Measurements from ENCODE around the gene PORCN.

Gene PORCN

DNA sequence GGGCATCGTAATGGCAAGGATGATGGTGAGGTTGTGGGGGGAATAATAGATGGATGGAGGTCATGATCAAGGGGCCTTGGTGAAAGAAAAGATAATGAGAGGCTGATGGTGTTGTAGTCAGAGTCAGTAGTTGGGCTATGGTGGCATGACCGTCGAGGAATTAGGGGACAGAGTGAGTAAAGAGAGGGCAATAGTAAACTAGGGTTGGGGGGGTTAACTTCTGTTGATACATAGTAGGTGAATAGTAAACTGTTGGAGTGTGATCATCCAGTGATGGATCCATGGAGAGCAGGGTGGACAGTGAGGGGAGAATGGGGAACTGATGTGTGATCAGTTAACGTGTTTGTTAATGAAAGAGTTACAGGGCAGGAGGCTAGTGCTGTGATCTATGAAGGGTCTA, 31.9 kb upstream of the PORCN start:
- no peak for DNase-seq (ENCODE audit: low read depth)

DNA sequence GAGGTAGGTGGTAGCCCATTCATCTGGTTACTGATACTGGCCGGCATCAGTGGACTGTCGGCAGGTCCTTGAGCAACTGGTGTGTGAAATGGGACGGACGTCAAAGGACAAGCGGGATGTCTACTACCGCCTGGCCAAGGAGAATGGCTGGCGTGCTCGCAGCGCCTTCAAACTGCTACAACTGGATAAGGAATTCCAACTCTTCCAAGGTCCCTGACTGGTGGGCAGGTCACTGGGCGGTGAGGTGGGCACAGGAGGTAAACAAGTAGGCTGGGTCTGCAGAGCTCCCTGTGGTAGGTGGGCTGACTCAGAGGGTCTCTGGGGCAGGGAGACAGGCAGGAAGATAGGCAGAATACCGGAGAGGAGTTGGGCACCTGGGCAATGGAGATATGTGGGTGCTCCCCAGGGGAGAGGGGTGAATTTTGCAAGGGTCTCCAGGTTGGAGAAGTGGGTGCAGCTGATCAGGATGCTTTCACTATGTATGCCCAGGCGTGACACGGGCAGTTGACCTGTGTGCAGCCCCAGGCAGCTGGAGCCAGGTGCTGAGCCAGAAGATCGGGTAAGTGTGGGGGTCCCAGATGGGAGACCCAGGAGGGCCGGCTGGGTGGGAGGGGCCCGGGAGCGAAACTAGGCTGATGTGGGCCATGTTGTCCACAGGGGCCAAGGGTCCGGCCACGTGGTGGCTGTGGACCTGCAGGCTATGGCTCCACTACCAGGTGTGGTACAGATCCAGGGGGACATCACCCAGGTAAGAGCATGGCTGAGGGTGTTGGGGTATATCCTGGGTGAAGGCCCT, 30.6 kb upstream of the PORCN start:
- DNase-seq (ENCODE audit: low read depth): no peak

DNA sequence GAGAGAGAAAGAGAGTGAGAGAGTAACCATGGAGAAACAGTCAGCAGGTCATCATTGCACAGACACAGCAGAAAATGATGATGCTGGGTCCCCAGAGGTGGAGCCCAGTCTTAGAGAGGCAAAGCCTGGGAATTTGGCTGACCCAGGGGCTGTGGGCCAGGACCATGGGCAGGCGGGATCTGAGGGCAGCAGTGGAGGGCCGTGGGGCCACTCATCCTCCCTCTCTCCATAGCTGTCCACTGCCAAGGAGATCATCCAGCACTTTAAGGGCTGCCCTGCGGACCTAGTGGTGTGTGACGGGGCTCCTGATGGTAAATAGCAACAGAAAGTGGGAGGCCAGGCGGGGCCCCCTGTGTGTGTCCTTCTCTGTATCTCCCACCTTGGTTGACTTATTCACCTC, 30.0 kb upstream of the PORCN start:
- no peak for DNase-seq (ENCODE audit: low read depth)

DNA sequence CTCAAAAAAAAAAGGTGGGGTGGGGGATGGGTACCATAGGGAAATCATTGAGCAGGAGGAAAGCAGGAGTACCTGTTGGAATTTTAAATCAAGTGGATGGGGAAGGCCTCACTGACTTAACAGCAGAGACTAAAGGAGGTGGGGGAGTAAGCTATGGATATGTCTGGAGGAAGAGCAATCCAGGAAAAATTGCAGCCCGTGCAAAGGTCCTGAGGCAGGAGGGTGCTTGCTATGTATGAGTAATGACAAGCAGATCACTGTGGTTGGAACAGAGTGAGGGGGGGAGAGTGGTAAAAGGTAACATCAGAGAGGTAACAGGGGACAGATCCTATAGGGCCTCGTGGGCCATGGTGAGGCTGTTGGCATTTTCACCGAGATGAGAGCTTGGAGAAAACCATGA, 28.6 kb upstream of the PORCN start:
- no peak for DNase-seq (ENCODE audit: low read depth)

DNA sequence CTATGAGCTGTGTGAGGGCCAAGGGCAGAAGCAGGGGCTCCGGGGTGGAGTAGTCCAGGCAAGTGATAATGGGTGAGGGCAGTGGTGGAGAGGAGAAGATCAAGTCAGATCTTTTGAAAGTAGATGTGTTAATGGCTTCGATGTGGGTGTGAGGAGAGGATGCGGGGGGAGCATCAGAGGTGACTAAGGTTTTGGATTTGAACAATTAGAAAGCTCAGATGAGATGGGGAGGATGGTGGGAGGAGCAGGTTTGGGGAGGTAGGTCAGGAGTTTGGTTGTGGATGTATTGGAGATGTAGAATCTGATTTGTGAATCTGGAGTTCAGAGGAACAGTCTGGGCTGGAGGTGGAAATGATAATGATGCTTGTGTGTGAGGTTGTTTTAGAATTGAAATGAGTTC, 28.2 kb upstream of the PORCN start:
- no peak for DNase-seq (ENCODE audit: low read depth)

DNA sequence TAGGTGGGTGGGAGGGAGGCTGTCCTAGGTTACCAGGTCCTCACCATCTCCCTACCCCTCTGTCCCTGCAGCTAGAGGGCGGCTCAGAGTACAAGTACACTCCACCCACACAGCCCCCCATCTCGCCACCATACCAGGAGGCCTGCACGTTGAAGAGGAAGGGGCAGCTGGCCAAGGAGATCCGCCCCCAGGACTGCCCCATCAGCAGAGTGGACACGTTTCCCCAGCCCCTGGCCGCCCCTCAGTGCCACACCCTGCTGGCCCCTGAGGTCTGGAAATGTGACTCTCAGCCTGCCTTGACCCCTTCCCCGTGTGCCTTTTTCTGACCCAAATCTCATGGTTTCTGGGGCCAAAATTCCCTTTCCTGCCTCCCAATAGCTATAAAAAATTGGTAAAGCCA, 26.3 kb upstream of the PORCN start:
- DNase-seq (ENCODE audit: low read depth): no peak

DNA sequence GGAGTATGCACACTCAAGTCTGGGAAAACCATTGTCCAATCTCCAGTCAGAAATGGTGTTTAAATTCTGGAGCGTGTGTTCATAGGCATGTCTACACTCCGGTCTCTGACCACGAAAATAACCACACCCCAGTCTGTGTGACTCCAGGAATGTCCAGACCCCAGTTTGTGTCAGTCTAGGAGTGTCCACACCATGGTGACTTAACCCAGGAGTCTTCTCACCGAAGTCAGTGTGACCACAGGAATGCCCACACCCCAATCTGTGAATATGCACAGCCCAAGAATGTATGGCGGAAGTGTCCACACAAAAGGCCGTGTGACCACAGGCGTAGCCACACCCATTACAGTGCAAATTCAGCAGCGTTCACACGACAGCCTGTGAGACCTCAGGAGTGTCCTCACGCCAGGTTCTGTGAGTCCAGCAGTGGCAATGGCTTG, 21.4 kb upstream of the PORCN start:
- DNase-seq (ENCODE audit: low read depth): no peak

DNA sequence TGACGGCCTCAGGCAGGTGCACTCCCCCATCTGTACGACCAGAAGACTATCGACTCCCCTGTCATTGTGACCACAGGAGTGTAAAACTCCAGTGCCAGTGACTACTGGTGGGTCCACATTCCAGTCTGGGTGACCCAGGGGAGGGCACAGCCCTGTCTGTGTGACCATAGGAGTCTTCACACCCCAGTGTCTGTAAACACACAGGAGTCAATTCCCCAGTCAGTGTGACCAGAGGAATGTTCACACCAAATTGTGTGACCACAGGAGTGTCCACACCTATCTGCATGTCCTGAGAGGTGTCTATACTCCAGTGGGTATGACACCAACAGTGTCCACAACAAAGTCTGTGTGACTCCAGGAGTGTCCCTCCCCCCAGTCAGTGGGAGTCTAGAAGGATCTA, 20.8 kb upstream of the PORCN start:
- no peak for DNase-seq (ENCODE audit: low read depth)

DNA sequence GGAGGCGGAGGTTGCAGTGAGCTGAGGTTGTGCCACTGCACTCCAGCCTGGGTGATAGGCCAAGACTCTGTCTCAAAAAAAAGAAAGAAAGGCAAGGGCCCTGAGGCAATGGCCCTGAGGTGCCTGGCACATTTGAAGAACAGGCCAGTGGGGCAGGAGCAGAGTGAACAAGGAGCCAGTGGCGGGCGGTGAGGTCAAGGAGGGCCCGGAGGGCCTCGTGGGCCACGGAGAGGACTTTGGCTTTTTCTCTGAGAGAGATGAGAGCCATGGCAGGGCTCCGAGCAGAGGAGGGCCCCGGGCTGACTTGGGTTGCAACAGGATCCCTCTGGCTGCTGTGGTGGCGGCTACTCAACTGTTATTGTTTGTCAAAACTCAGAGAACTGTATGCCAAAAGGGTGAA, 19.5 kb upstream of the PORCN start:
- no peak for DNase-seq (ENCODE audit: low read depth)

DNA sequence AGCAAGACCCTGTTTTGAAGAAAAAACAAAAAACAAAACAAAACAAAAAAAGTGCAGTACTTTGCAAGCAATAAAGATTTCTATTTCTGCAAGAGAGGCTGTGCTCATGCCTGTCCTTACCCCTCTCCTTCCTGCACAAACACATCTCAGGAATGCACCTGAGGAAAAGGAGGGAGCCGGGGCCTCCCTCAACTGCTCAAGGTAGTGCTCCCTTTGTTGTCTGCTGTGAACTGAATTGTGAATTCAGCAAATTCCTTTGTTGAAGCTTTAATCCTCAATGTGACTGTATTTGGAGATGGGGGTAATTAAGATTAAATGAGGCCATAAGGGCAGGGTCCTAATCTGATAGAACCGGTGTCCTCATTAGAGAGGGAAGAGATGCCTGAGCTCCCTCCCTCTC, 18.9 kb upstream of the PORCN start:
- DNase-seq (ENCODE audit: low read depth): no peak

DNA sequence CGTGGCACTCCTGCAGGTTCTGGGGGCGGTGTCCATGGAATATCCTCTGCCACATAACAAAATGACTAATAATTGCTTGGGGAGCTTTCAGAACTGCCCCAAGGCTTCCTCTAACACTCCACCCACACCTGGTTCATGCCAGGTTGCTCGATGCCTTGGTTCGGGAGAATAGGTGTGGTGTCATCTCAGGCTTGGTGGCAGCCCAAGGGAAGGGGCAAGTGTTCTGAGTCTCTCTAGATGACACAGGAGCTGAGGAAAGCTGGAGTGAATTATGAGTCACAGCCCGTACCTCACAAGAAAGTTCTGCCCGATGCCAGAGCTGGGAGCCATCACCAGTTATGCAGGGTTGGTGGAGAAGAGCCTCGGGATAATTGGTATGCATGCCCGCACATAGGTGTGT, 18.1 kb upstream of the PORCN start:
- DNase-seq (ENCODE audit: low read depth): no peak

DNA sequence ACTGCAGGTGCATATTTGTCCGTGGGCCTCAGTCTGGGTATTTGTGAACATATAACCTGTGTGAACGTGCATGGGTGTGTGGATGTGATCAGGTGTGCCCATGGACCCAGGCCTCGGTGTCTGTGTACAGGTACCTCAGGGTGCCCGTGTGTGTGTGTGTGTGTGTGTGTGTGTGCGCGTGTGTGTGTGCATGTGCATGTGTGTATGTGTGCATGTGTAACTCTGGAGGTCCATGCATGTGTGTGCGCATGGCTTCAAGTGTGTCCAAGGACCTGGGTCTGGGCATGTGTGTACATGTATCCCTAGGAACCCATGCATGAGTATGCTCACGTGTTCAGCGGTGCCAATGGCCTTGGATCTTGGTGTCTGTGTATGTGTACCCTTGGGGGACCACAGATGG, 17.0 kb upstream of the PORCN start:
- no peak for DNase-seq (ENCODE audit: low read depth)

DNA sequence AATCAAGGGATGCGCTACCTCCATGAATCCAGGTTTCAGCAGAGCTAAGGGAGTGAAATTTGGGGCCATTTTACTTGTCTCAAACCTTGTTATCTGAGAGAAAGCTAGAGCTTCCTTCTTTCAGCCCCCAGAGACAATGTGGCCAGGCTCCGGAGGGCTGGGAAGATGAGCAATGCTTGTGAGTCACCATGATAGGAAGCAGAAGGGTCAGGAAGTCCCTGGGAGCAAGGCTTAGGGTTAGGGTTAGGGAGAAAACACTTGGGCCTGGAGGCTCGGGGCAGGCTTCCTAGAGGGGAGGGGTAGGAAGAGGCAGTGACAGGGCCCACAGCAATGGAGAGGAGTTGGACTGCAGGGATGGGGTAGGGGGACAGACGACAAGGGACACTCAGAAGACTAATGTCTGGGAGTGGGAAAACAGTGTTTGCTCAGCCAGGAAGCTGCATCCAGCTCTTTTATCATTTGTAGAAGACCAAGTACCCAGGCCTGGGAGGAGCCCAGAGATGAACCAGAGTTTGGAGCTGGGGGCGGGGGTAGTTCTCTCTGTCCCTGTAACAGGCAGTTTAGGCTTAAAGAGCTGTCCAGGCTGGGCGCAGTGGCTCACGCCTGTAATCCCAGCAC, 16.4 kb upstream of the PORCN start:
- no peak for DNase-seq (ENCODE audit: low read depth)

DNA sequence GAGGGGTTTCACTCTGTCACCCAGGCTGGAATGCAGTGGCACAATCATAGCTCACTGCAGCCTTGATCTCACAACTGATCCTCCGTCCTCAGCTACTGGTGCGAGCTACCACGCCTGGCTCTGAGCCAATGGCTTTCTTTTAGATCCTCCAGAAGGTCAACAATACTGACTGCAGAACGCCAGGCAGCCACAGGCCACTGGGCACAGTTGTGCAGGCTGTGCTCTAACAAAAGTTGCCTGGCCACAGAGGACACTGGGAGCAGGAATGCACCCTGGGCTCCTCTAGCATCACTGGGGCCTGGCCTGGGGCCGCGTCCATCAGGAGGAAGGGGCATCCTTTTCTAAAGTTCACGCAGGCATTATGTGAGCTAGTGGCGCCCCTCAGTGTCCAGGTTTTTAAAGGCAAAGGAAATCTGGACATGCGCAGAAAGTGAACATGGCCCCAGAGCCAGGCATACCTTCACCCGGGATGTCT, 14.9 kb upstream of the PORCN start:
- DNase-seq (ENCODE audit: low read depth): no peak

DNA sequence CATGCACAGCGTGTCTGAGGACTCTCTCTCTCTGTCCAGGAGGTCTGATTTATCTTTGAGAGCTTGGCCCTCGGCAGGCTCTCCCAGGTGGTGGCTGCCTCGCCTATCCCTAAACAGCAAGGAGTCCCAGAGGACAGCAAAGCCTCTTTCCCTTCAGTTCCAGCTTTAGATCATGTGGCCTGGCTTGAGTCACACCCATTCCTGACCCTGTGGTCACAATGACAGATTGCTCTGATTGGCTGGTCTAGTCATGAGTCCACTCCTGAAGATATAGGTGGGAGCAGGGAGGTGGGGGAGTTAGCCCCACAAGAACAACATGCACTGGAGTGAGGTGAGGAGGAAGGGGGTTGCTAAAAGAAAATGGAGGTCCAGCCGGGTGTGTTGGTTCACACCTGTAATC, 12.1 kb upstream of the PORCN start:
- no peak for DNase-seq (ENCODE audit: low read depth)

DNA sequence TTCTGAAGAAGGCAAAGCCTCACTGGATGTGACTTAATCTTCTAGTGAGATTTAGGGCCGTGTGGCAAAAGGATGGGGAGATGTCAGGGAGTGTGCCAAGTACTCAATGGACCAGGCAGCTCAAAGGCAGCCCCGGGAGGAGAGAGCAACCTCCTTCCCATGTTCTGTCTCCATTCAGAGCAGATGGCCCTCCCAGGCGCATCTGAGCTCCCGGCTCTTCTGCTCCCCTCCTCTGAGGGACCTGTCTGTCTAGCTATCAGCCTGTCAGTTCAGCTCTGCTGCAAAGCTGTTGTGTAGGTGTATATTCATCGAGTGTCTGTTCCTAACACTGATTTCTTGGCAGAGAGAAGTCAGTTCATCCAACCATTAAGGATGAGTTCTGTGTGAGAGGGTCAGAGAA, 10.9 kb upstream of the PORCN start:
- DNase-seq (ENCODE audit: low read depth): no peak

DNA sequence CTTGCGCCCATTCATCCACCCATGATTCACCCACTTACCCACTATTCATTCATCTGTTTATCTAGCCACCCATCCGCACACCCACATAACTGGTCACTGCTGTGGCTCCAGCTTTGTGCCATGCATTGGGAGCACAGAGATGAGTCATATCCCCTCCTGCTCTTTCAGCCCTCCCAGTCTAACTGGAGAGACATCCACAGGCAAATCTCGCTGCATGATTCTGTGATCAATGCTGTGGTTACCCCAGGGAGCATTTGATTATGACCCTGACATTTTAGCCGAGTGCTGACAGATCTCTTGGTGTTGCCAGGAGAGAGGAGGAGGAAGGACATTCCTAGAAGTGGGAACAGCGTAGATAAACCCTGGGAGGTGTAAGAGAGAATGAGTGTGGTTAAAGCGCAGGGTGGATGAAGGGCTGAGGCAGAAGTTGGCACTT, 10.4 kb upstream of the PORCN start:
- no peak for DNase-seq (ENCODE audit: low read depth)

DNA sequence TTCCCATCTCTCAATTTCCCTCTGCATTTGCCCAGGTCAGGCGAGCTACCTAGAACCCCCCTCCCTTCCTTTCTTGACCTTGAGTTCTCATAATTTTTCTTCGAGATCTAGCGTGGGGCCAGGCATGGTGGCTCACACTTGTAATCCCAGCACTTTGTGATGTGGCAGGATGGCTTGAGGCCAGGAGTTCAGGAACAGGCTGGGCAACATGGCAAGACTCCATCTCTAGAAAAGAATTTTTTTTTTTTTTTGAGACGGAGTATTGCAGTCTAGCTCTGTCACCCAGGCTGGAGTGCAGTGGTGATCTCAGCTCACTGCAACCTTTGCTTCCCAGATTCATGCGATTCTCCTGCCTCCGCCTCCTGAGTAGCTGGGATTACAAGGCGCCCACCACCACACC, 4.5 kb upstream of the PORCN start:
- DNase-seq (ENCODE audit: low read depth): no peak

DNA sequence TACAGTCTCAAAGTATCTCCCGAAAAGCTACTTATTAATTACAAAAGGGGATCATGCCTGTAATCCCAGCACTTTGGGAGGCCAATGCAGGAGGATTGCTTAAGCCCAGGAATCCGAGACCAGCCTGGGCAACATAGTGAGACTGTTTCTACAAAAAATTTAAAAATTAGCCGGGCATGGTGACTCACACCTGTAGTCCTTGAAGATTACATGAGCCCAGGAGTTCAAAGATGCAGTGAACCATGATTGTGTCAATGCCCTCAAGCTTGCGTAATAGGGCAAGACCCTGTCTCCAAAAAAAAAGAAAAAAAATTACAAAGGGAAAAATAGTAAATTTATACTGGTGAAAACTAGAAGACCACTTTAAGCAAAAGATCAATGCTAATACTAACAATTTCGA, 3.3 kb upstream of the PORCN start:
- no peak for DNase-seq (ENCODE audit: low read depth)

DNA sequence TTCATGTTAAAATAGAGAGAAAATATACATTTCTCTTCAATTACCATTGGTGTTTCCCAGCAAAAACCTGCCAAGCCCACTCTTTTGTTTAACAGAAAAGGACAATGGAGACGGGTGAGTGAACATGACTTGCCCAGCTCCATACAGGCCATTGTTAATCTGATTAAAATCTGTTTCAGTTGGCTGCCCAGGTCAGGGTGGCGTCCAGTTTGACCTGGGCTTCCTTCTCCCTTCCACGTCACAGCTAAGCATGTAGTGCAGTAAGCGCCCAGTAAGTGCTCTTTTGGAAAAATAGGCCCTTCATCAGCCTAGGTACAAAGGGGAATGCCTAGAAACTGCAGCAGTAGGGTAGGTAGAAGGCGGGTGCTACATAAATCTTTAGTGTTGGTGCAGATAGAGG, 1.5 kb upstream of the PORCN start:
- DNase-seq (ENCODE audit: low read depth): no peak

DNA sequence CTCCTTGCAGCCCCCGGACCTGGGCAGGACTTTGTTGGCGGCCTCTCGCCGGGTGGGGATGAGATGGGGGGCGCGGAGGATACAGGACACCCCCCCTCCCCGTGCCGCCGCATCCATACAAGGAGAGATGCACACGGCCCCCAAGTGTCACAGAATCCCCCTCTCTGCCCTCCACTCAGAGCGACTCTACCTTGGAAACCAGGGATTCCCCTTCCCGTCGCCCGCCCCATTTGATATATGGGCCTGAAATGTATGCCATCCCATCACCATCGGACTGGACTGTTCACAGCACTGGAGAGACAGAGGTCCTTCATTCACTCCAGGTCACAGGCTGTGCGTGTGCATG, 426 bp downstream of the PORCN start:
- no peak for DNase-seq (ENCODE audit: low read depth)

DNA sequence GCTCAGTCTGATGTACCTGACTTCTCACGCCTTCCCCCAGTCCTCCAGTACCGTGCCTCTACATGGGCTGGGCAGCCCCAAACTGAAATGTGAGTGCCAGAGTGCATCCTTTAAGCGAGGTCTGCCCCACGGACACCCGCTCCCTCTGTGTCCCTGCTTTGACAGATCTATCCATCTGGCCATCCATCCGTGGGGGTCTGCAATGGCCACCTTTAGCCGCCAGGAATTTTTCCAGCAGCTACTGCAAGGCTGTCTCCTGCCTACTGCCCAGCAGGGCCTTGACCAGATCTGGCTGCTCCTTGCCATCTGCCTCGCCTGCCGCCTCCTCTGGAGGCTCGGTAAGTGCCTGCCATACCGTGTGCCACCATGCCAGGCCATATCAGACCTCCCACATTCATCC, 827 bp downstream of the PORCN start:
- no peak for DNase-seq (ENCODE audit: low read depth)

DNA sequence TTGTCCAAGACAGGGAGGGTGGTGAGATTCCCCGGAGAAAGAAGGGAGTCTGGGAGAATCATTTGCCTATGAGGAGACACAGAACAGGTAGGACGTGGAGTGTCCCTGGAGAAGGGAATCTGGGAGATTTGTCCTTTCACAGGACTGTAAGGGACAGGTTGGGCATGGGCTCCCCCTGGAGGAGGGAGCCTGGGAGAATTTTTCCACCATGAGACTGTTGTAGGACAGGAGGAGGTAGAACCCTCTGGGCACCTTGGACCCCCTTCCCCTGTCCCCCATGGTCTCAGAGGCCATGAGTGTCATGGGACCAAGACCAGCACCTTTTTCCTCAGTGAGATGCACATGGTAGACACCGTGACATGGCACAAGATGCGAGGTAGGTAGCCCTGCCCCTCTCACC, 2.8 kb downstream of the PORCN start:
- DNase-seq (ENCODE audit: low read depth): no peak

DNA sequence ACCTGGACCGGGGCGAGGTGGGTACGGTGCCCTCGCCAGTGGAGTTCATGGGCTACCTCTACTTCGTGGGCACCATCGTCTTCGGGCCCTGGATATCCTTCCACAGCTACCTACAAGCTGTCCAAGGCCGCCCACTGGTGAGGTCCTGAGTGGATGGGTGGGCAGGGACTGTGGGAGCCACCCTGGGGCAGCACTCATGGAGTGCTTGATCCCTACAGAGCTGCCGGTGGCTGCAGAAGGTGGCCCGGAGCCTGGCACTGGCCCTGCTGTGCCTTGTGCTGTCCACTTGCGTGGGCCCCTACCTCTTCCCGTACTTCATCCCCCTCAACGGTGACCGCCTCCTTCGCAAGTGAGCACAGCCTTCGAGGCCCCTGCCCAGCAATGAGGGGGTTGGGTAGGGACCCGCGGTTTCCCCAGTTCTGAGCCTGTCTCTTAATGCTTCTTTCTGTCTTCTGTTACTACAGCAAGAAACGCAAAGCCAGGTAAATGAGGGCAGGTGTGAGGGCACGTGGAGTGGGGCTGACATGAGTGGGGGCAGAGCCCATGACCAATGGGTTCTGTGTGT, 3.7 kb downstream of the PORCN start:
- DNase-seq (ENCODE audit: low read depth): no peak
